ENCODE results near the gene ZNF362.

The ZNF362 gene

DNA sequence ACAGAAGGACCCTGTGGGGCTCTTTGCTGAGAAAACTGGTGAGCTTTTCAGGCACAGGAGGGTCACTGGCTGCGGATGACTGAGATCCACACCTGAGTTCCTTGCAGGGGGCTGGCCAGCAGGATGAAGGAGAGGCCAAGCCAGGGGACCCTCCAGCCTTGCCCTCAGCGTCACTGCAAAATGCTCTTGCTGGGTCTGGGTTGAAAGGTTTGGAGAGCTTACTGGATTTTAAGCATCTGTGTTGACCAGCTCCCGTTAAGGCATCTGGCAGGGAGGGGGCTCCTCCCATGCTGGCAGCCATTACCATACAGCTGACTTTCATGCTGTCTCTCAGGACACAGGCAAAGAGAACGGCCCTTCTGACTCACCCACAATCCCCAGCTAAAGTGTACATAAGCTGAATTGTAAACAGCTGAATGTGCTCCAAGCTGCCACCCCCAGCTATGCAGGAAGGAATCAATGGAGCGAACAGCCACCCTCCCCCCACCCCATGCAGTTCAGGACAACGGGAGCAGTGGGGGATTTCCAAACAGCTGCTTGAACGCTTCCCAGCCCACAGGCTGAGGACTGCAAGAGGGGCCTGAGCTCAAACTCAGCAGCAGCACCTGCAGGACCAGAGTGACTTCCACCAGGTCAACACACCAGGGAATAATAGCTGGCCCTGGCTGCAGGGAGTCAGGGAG lies 85.9 kb downstream of the ZNF362 start (continued):
- TF ChIP-seq, protein P1, sequence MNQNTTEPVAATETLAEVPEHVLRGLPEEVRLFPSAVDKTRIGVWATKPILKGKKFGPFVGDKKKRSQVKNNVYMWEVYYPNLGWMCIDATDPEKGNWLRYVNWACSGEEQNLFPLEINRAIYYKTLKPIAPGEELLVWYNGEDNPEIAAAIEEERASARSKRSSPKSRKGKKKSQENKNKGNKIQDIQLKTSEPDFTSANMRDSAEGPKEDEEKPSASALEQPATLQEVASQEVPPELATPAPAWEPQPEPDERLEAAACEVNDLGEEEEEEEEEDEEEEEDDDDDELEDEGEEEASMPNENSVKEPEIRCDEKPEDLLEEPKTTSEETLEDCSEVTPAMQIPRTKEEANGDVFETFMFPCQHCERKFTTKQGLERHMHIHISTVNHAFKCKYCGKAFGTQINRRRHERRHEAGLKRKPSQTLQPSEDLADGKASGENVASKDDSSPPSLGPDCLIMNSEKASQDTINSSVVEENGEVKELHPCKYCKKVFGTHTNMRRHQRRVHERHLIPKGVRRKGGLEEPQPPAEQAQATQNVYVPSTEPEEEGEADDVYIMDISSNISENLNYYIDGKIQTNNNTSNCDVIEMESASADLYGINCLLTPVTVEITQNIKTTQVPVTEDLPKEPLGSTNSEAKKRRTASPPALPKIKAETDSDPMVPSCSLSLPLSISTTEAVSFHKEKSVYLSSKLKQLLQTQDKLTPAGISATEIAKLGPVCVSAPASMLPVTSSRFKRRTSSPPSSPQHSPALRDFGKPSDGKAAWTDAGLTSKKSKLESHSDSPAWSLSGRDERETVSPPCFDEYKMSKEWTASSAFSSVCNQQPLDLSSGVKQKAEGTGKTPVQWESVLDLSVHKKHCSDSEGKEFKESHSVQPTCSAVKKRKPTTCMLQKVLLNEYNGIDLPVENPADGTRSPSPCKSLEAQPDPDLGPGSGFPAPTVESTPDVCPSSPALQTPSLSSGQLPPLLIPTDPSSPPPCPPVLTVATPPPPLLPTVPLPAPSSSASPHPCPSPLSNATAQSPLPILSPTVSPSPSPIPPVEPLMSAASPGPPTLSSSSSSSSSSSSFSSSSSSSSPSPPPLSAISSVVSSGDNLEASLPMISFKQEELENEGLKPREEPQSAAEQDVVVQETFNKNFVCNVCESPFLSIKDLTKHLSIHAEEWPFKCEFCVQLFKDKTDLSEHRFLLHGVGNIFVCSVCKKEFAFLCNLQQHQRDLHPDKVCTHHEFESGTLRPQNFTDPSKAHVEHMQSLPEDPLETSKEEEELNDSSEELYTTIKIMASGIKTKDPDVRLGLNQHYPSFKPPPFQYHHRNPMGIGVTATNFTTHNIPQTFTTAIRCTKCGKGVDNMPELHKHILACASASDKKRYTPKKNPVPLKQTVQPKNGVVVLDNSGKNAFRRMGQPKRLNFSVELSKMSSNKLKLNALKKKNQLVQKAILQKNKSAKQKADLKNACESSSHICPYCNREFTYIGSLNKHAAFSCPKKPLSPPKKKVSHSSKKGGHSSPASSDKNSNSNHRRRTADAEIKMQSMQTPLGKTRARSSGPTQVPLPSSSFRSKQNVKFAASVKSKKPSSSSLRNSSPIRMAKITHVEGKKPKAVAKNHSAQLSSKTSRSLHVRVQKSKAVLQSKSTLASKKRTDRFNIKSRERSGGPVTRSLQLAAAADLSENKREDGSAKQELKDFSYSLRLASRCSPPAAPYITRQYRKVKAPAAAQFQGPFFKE (tag by site-specific recombination; IDR thresholded peaks at IDR 0.05; ENCODE audit: borderline replicate concordance): no peak
- TF ChIP-seq ZNF274 (IDR thresholded peaks at IDR 0.05; ENCODE audit: low read length) (no peak), ZNF274 (tag by site-specific recombination; IDR thresholded peaks at IDR 0.05; ENCODE audit: borderline replicate concordance) (no peak), ZNF677 (tag by site-specific recombination; IDR thresholded peaks at IDR 0.05) (no peak), ZNF214 (tag by site-specific recombination; IDR thresholded peaks at IDR 0.05; ENCODE audit: borderline replicate concordance) (no peak), ZNF324 (tag by site-specific recombination; IDR thresholded peaks at IDR 0.05) (no peak), KLF1 (tag by site-specific recombination; IDR thresholded peaks at IDR 0.05) (peak; percentile 41; the same call in 1 of the 2 replicates), ZEB2 (tag by site-specific recombination; IDR thresholded peaks at IDR 0.05) (peak; percentile 78)

DNA sequence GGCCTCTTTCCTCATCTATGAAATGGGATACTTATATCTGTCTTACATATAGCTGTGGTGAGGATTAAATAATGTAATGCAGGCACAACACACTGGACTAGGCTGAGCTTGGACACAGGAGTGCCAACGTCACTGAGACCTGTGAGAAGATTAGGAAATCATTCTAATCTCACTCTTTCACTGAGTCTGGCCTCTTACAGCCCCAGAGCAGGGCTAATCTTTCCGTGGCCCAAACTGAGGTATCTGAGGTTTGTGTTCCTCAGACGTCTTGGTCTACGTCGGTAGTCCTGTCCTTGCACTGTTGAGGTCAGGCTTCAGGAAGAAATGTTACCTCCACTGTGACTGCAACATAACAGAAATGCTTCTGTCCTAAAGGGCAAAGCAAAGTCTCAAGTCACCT lies 87.2 kb downstream of the ZNF362 start:
- Histone ChIP-seq H3K4me1 (ENCODE audit: control insufficient read depth, insufficient read depth, low read length) (peaks cover 40% of the 10 kb centered on the region), H3K9me3 (ENCODE audit: control insufficient read depth, insufficient read depth, low read depth, low read length) (no peaks in the 10 kb centered on the region), H3K27ac (ENCODE audit: extremely low read depth, low read depth, low read length) (no peak overlapping the region), H3K36me3 (ENCODE audit: control insufficient read depth in 2 of 2, insufficient read depth in 1 of 2, low read length in 2 of 2) (peaks cover 0 to 54% of the 10 kb centered on the region in 2 experiments; a peak in 2 of 3 replicates), H3K4me3 (ENCODE audit: low read depth, low read length) (no peak overlapping the region)
- TF ChIP-seq ZNF785 (tag by site-specific recombination; IDR thresholded peaks at IDR 0.05) (no peak), ZNF302 (tag by site-specific recombination; IDR thresholded peaks at IDR 0.05; ENCODE audit: low read depth) (no peak), ZBTB1 (tag by site-specific recombination; IDR thresholded peaks at IDR 0.05) (no peak), ZNF776 (tag by site-specific recombination; IDR thresholded peaks at IDR 0.05; ENCODE audit: borderline replicate concordance) (no peak), ZNF561 (tag by site-specific recombination; IDR thresholded peaks at IDR 0.05; ENCODE audit: borderline replicate concordance) (no peak), ZNF830 (tag by site-specific recombination; IDR thresholded peaks at IDR 0.05; ENCODE audit: low read depth) (no peak), WT1 (tag by site-specific recombination; IDR thresholded peaks at IDR 0.05) (no peak), ZNF600 (tag by site-specific recombination; IDR thresholded peaks at IDR 0.05) (no peak), ZSCAN4 (tag by site-specific recombination; IDR thresholded peaks at IDR 0.05) (no peak), ZNF16 (tag by site-specific recombination; IDR thresholded peaks at IDR 0.05; ENCODE audit: low read depth) (no peak), ZNF140 (tag by site-specific recombination; IDR thresholded peaks at IDR 0.05) (no peak), ZNF76 (tag by site-specific recombination; IDR thresholded peaks at IDR 0.05; ENCODE audit: borderline replicate concordance, low read depth) (no peak), ZBTB6 (tag by site-specific recombination; IDR thresholded peaks at IDR 0.05) (no peak), ZNF529 (tag by site-specific recombination; IDR thresholded peaks at IDR 0.05; ENCODE audit: insufficient replicate concordance) (no peak)
- TF ChIP-seq, protein P2, sequence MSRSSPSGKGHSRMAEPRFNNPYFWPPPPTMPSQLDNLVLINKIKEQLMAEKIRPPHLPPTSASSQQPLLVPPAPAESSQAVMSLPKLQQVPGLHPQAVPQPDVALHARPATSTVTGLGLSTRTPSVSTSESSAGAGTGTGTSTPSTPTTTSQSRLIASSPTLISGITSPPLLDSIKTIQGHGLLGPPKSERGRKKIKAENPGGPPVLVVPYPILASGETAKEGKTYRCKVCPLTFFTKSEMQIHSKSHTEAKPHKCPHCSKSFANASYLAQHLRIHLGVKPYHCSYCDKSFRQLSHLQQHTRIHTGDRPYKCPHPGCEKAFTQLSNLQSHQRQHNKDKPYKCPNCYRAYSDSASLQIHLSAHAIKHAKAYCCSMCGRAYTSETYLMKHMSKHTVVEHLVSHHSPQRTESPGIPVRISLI (tag by site-specific recombination; IDR thresholded peaks at IDR 0.05): no peak
- TF ChIP-seq, protein P3, sequence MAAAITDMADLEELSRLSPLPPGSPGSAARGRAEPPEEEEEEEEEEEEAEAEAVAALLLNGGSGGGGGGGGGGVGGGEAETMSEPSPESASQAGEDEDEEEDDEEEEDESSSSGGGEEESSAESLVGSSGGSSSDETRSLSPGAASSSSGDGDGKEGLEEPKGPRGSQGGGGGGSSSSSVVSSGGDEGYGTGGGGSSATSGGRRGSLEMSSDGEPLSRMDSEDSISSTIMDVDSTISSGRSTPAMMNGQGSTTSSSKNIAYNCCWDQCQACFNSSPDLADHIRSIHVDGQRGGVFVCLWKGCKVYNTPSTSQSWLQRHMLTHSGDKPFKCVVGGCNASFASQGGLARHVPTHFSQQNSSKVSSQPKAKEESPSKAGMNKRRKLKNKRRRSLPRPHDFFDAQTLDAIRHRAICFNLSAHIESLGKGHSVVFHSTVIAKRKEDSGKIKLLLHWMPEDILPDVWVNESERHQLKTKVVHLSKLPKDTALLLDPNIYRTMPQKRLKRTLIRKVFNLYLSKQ (tag by site-specific recombination; IDR thresholded peaks at IDR 0.05; ENCODE audit: borderline replicate concordance): no peak
- POLR2A ChIA-PET: no interaction called here
- CTCF ChIA-PET: interaction anchor here (1.0 kb wide), 1 partner anchor 21 kb away, joined by 5 read pairs; no protein-coding TSS in a partner anchor

All from HEK293 (cell line).